Stimulated activated CD4-positive, alpha-beta T cell treated with anti-CD3 and anti-CD28 coated beads, TNF-alpha, amount 100 ng/mL, for 48 hours (primary cell): Measurements from ENCODE around the gene NRROS.
"Not testable (repeated sequence)": the region's sequence is repeated elsewhere in the genome, so short reads cannot be mapped to it uniquely, and the experiment has no call there.

Source experiments
- DNase-seq, 3 donors: peaks; one replicate each; pipeline ENCODE4 v3.0.0-alpha.2; 2020; ENCODE audit warnings: low read depth in 3 of 3

The NRROS gene

GRCh38 chr3:196639483-196640296 lies at the start of gene NRROS:
NRROS (plus strand) TSS chr3:196639694; CDS start chr3:196654540, 14,846 bp downstream.
- DNase-seq: peak in 1 of 3 donors; percentile 55

GRCh38 chr3:196590279-196590678 lies 49.2 kb upstream of the NRROS start:
- DNase-seq: no peak

GRCh38 chr3:196596355-196596754 lies 43.1 kb upstream of the NRROS start:
- DNase-seq: no peak

- DNase-seq: not testable (repeated sequence)
These were observed 41.3 kb upstream of the NRROS start for GRCh38 chr3:196597971-196598733.

DNA sequence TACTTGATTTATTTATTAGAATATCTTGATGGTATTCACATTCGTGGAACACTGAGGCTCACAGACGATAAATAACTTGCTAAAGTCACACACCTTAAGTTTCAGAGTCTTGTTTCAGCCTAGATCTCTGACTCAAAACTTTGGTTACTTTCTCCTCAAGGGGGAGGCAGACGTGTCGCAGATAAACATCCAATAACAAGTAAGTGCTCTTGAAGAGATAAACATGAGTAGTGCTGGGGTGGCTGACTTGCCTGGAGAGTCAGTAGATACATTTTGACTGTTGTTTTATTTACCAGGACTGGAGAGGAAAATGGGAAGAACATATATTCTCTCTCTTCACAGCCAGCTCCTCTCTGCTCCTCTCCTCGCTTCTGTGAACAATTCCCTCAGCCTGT lies 39.8 kb upstream of the NRROS start:
- no peak for DNase-seq

DNA sequence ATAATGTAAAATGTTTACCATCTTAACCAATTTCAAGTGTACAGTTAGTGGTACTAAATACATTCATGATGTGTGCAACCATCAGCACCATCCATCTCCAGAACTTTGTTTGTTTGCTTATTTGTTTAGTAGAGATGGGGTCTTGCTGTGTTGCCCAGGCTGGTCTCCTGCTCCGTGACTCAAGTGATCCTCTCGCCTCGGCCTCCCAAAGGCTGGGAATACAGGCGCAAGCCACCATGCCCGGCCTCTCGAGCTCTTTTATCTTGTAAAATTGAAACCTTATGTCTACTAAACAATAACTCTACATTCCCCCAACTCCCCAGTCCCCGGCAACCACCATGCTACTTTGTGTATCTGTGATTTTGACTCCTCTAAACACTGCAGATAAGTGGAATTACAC lies 39.1 kb upstream of the NRROS start:
- DNase-seq: no peak

GRCh38 chr3:196602673-196603072 lies 36.8 kb upstream of the NRROS start:
- no peak for DNase-seq

DNA sequence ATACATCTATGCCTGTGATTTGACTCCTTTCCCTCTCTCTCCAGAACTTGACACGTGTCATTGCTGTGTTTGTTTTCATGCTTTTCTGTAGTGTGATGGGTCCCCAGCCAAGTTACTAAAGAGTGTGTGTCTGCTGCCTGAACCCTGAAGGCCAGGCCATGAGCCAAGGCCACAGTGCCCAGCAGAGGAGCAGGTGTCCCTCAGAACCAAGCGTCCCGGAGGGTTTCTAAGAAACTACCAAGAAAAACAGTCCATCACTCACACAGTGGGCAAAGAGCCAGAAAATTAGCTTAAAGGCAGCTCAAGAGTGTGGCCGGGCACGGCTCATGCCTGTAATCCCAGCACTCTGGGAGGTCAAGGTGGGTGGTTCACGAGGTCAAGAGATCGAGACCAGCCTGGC lies 35.8 kb upstream of the NRROS start:
- no peak for DNase-seq

GRCh38 chr3:196604548-196604947 lies 34.9 kb upstream of the NRROS start:
- DNase-seq: peak in 1 of 3 donors; percentile 36

- DNase-seq: no peak
These were observed 30.8 kb upstream of the NRROS start for GRCh38 chr3:196608693-196609092.

DNA sequence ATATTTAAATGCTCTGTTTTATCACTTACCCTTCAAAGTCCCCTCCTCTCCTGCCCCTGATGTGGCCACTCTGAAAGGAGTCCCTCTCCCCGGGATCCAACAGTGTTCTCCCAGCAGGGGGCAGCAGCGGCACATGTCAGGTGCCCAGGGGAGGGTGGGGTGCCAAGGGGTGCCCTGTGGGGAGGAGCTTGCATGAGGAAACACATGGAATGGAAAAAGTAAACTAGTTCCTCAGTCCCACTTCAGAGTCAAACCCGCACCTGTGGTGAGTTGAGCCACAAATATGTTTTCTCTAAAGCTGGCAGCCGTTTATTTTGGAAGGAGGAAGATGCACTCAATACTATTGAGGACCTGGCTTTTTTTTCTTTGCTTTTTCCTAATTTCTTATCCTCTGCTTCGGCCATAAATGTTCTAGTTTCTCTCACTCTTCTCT lies 30.1 kb upstream of the NRROS start:
- peak; percentile 88 to 96 (median 96) for DNase-seq

GRCh38 chr3:196609805-196610515 lies 29.5 kb upstream of the NRROS start:
- DNase-seq: no peak

GRCh38 chr3:196611761-196612483 lies 27.6 kb upstream of the NRROS start:
- DNase-seq: no peak

DNA sequence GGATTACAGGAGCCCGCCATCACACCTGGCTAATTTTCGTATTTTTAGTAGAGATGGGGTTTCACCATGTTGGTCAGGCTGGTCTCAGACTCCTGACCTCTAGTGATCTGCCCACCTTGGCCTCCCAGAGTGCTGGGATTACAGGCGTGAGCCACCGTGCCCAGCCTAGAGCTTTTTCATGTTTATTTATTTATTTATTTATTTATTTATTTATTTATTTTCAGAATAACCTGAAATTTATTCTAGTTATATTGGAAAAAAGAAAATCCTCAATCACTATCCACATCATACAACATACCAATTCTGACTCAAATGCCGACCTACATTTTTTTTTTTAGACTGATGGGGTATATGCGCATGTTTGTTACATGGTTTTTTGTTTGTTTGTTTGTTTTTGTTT lies 24.3 kb upstream of the NRROS start:
- not testable (repeated sequence) for DNase-seq

DNA sequence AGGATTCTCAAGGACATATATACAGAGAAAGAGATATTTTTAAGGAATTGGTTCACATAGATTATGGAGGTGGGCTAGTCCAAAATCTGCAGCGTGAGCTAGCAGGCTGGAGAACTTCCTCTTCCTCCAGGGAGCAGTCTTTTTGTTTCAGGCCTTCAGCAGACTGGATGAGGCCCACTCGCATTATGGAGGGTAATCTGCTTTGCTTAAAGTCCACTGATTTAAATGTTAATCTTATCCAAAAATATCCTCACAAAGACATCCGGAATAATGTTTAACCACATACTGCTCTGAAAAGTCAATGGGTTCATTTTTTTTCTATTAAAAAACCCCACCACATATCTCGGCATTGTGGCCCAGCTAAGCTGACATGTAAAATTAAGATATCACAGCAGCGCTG lies 22.2 kb upstream of the NRROS start:
- no peak for DNase-seq

GRCh38 chr3:196619223-196619622 lies 20.3 kb upstream of the NRROS start:
- no peak for DNase-seq

GRCh38 chr3:196619627-196620026 lies 19.9 kb upstream of the NRROS start:
- DNase-seq: not testable (repeated sequence)

DNA sequence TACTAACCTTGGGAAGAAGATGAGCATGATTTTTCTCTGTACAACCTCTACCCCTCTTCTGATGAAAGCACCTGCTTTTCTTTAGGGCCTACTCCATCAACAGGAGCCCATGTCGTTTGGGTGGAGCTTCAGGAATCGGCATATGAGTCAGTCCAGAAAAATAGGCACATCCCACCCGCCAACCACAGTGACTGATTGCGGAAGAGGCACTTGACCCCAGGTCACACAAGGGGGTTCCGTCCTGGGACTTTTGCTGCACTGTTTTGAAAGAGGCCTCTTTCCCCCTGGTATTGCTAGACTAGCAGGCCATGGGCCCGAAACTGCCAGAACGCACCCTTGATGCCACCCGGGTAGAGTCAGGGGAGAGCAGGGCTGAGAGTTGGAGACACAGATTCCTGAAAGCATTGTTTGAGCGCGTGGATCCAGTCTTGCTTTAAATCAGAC lies 19.3 kb upstream of the NRROS start:
- no peak for DNase-seq

GRCh38 chr3:196620684-196621083 lies 18.8 kb upstream of the NRROS start:
- DNase-seq: no peak

DNA sequence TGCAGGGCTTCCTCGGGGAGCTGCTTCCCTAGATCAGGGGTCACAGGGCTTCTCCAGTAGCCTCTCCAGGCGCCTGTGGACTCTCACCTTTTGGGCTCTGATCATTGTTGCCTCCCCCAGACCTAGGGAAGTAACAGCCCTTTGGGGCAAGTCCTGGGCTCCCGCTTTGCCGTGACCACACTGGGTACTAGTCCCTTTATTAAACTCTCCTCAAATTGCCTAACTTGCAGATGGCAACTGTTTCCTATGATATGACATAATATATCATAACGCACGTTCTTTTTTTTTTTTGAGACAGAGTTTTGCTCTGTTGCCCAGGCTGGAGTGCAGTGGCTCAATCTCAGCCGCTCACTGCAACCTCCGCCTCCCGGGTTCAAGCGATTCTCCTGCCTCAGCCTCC lies 17.9 kb upstream of the NRROS start:
- no peak for DNase-seq

DNA sequence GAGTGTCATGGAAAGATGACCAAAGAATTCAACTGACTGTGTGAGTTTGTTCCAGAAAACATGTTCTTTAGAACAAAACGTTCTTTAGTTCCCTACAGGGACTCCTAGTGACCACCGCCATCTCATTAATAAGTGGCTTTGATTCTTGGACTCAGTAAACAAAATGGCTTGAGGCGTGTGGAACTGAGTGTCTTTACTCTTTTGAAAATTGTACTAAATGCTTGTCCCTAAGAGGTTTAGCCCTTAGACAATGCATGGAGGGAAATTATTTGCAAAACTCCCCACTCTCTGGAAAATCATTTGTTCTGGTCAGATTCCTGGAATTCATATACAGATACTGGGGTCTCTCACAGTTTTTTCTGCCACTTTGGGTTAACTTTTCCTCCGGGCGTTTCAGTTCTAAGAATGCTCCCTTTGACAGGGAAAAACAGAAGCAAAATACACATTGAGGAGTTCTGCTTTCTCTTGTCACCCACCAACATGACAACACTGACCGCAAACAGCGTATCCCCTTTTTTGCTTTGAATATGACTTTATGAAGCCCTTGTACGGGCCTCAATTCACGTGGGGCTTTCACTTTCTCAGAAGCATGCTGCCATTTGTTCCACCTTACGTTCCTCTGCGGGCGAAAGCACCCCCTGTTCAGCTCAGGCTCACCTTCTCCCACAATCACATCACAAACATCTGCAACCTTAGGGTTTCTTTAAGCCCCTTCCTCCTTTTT lies 15.3 kb upstream of the NRROS start:
- no peak for DNase-seq
